Activated effector memory CD4-positive, alpha-beta T cell treated with anti-CD3 and anti-CD28 coated beads, Interleukin-2, amount 50 U/mL, for 16 hours (primary cell): ENCODE measurements around the gene KIAA1210.
"Not testable (repeated sequence)": the region's sequence is repeated elsewhere in the genome, so short reads cannot be mapped to it uniquely, and the experiment has no call there.

Experiments used
- DNase-seq: peaks from one replicate; pipeline ENCODE4 v3.0.0-alpha.2; 2020

KIAA1210 gene

DNA sequence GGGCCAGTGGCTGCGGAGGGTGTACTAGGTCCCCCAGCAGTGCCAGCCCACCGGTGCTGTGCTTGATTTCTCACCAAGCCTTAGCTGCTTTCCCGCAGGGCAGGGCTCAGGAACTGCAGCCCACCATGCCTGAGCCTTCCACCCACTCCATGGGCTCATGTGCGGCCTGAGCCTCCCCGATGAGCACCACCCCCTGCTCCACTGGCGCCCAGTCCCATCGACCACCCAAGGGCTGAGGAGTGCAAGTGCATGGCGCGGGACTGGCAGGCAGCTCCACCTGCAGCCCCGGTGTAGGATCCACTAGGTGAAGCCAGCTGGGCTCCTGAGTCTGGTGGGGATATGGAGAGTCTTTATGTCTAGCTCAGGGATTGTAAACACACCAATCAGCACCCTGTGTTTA is 98.0 kb downstream of the KIAA1210 start:
- DNase-seq: not testable (repeated sequence)

DNA sequence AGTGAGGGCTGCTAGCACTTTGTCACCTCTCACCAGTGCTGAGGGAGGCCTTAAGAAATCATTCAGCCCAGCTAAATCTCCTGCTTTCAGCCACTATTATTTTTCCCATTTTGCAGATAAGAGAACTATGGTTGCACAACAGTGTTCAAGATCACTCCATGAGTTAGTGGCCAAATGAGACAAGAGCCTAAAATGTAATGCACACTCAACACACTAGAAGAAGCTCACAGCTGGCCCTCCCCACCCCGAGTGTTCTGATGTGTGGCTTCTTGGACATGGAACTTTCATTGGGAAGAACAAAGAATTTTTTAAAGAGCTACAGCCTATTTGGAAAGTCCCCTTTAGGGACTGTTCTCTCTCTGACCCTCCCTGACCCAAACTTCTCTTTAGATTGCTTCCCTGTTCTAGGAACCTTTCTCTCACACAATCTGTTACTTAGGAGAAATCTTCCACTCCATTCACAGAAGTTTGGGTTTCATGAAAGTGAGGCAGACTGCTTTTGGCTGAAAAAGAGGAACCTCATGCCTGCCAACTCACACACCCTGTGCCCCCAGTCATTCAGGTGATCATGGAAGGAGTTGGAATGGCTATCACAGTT is 98.8 kb downstream of the KIAA1210 start:
- no peak for DNase-seq
